Esophagus muscularis mucosa (tissue), 3 donors: ENCODE results near the gene SIGLEC15.

Source experiments
- POLR2A ChIP-seq: fragments of 450-650 bp; IDR thresholded peaks from one replicate; pipeline ENCODE4 v1.6.1; 2017; ENCODE audit warnings: antibody characterized with exemption, moderate library complexity, mild to moderate bottlenecking, low read depth
- POLR2AphosphoS5 ChIP-seq, 2 donors: sonication (generic); formaldehyde crosslinking; IDR thresholded peaks; one replicate each; pipeline ENCODE4 v1.6.1; 2017; ENCODE audit warnings: antibody characterized with exemption in 2 of 2
- TF ChIP-seq, protein P1 (sequence below), 3 experiments: fragments of 200-600 bp in 2 of 3; fragments of 450-650 bp in 1 of 3; sonication (generic) in 2 of 3; IDR thresholded peaks; one replicate each; pipeline ENCODE4 v1.5.1; 2017 to 2019; ENCODE audit warnings: antibody characterized with exemption in 3 of 3, mild to moderate bottlenecking in 2 of 3, moderate library complexity in 1 of 3

DNA sequence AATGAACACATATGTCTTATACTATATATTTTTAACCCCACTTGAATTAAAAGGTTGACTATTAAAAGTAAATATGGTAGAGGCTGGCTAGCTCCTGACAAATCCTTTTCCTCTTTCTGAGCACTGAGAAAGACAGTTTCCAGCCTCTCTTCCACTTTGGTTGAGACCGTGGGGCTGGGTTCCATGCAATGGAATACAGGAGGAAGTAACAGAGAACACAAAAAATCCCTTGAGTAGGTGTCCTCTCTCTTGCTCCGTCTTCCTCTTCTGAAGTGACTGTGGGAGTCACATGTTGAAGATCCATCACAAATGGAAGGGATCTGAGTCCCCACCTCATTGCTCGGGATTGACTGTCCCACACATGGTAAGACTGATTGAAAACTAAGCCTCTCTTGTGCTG lies 36.6 kb upstream of the SIGLEC15 start:
- TF ChIP-seq, protein P1, sequence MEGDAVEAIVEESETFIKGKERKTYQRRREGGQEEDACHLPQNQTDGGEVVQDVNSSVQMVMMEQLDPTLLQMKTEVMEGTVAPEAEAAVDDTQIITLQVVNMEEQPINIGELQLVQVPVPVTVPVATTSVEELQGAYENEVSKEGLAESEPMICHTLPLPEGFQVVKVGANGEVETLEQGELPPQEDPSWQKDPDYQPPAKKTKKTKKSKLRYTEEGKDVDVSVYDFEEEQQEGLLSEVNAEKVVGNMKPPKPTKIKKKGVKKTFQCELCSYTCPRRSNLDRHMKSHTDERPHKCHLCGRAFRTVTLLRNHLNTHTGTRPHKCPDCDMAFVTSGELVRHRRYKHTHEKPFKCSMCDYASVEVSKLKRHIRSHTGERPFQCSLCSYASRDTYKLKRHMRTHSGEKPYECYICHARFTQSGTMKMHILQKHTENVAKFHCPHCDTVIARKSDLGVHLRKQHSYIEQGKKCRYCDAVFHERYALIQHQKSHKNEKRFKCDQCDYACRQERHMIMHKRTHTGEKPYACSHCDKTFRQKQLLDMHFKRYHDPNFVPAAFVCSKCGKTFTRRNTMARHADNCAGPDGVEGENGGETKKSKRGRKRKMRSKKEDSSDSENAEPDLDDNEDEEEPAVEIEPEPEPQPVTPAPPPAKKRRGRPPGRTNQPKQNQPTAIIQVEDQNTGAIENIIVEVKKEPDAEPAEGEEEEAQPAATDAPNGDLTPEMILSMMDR (IDR thresholded peaks at IDR 0.05), result no peak
- no peak for TF ChIP-seq POLR2AphosphoS5 (IDR thresholded peaks at IDR 0.05)
- TF ChIP-seq POLR2A, result no peak
